Ascending aorta (tissue), 2 donors: ENCODE measurements around the gene EIF4A2. TPM values are rescaled to one million over a fixed set of nuclear protein-coding genes. Genes with fewer than 3 reads are reported as not detected.

Experiments used
- DNase-seq, 2 donors: peaks; one replicate each; pipeline ENCODE4 v3.0.0-alpha.2; 2019; ENCODE audit warnings: low spot score in 2 of 2
- H3K27ac ChIP-seq, 2 donors: fragments of 200-600 bp; sonication (generic); one replicate each; pipeline ENCODE4 v1.5.1; 2016 to 2017; ENCODE audit warnings: mild to moderate bottlenecking in 1 of 2
- H3K27me3 ChIP-seq: fragments of 200-600 bp; sonication (generic); one replicate; pipeline ENCODE4 v1.5.1; 2017
- H3K36me3 ChIP-seq, 2 donors: fragments of 200-600 bp; sonication (generic); one replicate each; pipeline ENCODE4 v1.5.1; 2016
- H3K4me1 ChIP-seq, 2 donors: fragments of 200-600 bp; sonication (generic); one replicate each; pipeline ENCODE4 v1.5.1; 2016 to 2017; ENCODE audit warnings: mild to moderate bottlenecking in 1 of 2
- H3K4me3 ChIP-seq, 2 donors: fragments of 200-600 bp; sonication (generic); one replicate each; pipeline ENCODE4 v1.5.1; 2016 to 2017; ENCODE audit warnings: mild to moderate bottlenecking in 1 of 2
- H3K9me3 ChIP-seq, 2 donors: fragments of 200-600 bp; sonication (generic); one replicate each; pipeline ENCODE4 v1.5.1; 2016
- intact Hi-C: fragments of 100-400 bp; cut with DNase I; formaldehyde crosslinking; loops from one replicate; pipeline ENCODE4 v1.15.1; 2023
- total RNA-seq: library from RNA; depleted of rRNA; stranded (reverse); fragments of >200 nt; gene quantifications from one replicate; pipeline ENCODE4 v1.1.0, GENCODE V29; 2016
- TF ChIP-seq, protein P1 (sequence below), 3 experiments: fragments of 200-600 bp in 2 of 3; fragments of 450-650 bp in 1 of 3; sonication (generic) in 2 of 3; IDR thresholded peaks; one replicate each; pipeline ENCODE4 v1.5.1; 2016 to 2019; ENCODE audit warnings: antibody characterized with exemption in 3 of 3, mild to moderate bottlenecking in 1 of 3, moderate library complexity in 1 of 3

Gene EIF4A2
- total RNA-seq, 1 donor from 2014 or later = 260 TPM

DNA sequence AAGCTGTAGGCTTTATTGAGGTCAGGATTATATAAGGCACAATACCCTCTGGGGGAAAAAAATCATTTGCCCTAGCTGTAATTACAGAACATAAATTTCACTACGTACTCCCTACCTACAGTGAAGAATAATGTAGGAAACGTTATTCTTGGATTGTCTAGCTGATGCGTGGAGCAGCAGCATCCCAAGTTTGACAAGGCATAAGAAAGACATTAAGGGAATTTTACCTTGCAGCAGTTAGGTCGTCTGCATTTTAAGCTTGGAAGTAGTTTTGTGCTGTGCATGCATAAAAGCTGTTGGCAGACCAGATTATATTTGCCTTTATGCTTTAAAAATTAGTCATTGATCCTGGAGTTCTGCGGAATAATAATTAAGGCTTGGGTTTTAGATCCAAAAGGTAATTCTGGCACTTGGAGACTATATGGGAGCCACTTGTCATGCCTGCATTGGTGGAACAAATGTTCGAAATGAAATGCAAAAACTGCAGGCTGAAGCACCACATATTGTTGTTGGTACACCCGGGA, 2.2 kb downstream of the EIF4A2 start:
- no peaks in the 10 kb centered on the region for H3K27me3 ChIP-seq
- H3K4me3 ChIP-seq = peak overlapping the region; percentile 88 to 94
- TF ChIP-seq, protein P1, sequence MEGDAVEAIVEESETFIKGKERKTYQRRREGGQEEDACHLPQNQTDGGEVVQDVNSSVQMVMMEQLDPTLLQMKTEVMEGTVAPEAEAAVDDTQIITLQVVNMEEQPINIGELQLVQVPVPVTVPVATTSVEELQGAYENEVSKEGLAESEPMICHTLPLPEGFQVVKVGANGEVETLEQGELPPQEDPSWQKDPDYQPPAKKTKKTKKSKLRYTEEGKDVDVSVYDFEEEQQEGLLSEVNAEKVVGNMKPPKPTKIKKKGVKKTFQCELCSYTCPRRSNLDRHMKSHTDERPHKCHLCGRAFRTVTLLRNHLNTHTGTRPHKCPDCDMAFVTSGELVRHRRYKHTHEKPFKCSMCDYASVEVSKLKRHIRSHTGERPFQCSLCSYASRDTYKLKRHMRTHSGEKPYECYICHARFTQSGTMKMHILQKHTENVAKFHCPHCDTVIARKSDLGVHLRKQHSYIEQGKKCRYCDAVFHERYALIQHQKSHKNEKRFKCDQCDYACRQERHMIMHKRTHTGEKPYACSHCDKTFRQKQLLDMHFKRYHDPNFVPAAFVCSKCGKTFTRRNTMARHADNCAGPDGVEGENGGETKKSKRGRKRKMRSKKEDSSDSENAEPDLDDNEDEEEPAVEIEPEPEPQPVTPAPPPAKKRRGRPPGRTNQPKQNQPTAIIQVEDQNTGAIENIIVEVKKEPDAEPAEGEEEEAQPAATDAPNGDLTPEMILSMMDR (IDR thresholded peaks at IDR 0.05) = no peak
- H3K36me3 ChIP-seq = peaks cover 56 to 60% of the 10 kb centered on the region in 2 donors
- intact Hi-C loops = loop anchor here (2.0 to 10.0 kb wide), 2 partner anchors 171 to 851 kb away; partner anchors contain the start of gene TRA2B
- no peaks in the 10 kb centered on the region for H3K9me3 ChIP-seq
- H3K4me1 ChIP-seq = peaks cover 10 to 33% of the 10 kb centered on the region in 2 donors
- no peak overlapping the region for H3K27ac ChIP-seq
- DNase-seq = no peak

DNA sequence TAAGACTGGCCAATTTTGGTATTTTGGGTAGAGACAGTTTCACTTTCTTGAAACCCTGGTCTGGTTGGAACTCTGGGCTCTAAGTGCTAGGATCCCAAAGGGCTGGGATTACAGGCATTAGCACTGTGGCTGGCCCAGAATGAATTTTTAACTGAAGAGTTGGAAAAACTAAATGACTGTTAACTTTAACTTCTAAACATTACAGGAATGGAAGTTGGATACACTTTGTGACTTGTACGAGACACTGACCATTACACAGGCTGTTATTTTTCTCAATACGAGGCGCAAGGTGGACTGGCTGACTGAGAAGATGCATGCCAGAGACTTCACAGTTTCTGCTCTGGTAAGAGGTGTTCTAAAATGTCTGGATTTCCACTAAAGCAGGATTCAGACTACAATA, 3.5 kb downstream of the EIF4A2 start:
- H3K4me1 ChIP-seq = peaks cover 10 to 33% of the 10 kb centered on the region in 2 donors
- DNase-seq = no peak
- H3K9me3 ChIP-seq = no peaks in the 10 kb centered on the region
- peaks cover 56 to 63% of the 10 kb centered on the region in 2 donors for H3K36me3 ChIP-seq
- H3K27ac ChIP-seq = no peak overlapping the region
- intact Hi-C loops = loop anchor here (10.0 kb wide), 1 partner anchor 852 kb away; the partner anchor contains the start of gene TRA2B
- no peaks in the 10 kb centered on the region for H3K27me3 ChIP-seq
- H3K4me3 ChIP-seq = peak overlapping the region; percentile 88 to 94
- TF ChIP-seq, protein P1 (IDR thresholded peaks at IDR 0.05) = no peak

DNA sequence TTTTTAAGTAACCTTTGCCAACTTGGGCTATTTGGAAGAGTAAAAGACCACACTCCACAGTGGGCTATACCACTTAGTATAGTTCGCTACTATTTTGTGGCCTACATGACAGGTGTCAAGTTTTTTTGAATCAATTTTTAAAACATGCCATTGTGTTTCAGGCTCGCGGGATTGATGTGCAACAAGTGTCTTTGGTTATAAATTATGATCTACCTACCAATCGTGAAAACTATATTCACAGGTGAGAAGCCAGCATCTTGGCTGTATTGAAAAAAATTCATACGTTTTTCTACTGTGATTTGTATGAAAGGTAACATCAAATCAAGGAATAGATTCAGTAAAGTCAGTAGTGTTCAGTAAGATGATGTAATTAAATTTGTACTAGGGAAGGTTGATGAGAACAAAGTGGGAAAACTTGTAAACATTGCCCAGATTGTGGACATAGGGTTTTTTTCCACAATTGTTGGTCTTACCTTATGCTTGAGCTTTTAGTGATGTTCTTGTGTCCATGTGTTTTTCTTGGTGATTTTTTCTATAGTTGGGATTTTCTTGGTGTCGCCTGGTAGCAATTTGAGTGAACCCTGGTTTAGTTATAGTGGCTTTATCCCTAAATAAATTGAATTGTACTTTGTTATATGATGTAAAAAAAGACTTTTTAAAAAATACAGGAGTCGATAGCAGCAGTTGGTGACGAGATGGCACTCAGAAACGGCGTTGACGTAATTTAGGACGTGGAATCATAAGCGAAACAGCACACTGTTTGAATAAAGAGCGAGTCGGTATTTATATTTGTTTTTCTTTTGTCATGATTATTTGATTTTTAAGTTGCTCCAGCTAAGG, 4.5 kb downstream of the EIF4A2 start:
- no peak overlapping the region for H3K27ac ChIP-seq

DNA sequence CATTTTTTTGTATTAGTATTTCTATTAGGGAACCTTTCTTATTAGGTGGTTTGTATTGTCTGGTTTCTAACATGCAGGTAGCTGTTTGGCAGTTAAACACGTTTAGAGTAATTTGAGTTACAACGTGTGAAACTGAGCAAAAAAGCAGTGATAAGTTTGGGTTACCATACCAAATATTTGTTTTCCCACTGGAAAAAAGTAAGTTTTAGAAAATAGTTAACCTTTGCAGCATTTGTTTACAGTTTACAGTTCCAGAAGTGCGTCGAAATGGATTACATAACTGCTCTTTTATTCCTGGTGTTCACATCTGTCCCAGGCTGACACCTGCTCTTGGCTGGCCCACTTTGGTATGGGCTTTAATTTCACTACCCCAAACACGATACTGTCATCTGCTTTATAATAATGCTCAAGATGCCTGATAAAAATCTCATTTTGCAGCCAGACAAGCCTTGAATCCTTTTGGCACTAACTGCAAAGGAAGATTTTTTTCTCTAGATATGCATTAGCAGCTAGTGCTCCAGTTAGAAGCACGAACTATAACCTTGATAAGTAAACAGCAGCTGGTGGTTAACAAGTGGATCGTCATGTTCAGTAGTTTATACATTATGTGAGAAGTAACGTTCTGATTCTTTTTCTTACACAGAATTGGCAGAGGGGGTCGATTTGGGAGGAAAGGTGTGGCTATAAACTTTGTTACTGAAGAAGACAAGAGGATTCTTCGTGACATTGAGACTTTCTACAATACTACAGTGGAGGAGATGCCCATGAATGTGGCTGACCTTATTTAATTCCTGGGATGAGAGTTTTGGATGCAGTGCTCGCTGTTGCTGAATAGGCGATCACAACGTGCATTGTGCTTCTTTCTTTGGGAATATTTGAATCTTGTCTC, 5.3 kb downstream of the EIF4A2 start:
- intact Hi-C loops = loop anchor here (10.0 kb wide), 1 partner anchor 854 kb away; the partner anchor contains the start of gene TRA2B
- Histone ChIP-seq H3K4me3 (no peak overlapping the region), H3K9me3 (no peaks in the 10 kb centered on the region), H3K36me3 (peaks cover 56 to 63% of the 10 kb centered on the region in 2 donors), H3K27ac (no peak overlapping the region), H3K27me3 (no peaks in the 10 kb centered on the region), H3K4me1 (peaks cover 10 to 33% of the 10 kb centered on the region in 2 donors)
- no peak for DNase-seq
- TF ChIP-seq, protein P1 (IDR thresholded peaks at IDR 0.05) = no peak

More for the DNA sequence above, 4.5 kb downstream of the EIF4A2 start:
- TF ChIP-seq, protein P1 (IDR thresholded peaks at IDR 0.05) = no peak
- Histone ChIP-seq H3K4me3 (peak overlapping the region in 1 of 2 donors; percentile 94), H3K9me3 (no peaks in the 10 kb centered on the region), H3K27me3 (no peaks in the 10 kb centered on the region), H3K4me1 (peaks cover 10 to 33% of the 10 kb centered on the region in 2 donors), H3K36me3 (peaks cover 56 to 63% of the 10 kb centered on the region in 2 donors)
- intact Hi-C loops = loop anchor here (10.0 kb wide), 1 partner anchor 853 kb away; the partner anchor contains the start of gene TRA2B
- DNase-seq = no peak
